Amygdala (tissue), 56 donors: ENCODE data around the gene CLEC2D.
"Not testable (repeated sequence)": the region's sequence is repeated elsewhere in the genome, so short reads cannot be mapped to it uniquely, and the experiment has no call there.

Source experiments
- DNase-seq, 56 donors: peaks; one replicate each; lab custom pipeline; 2025; lab: John Stamatoyannopoulos, UW

The CLEC2D gene, protein sequence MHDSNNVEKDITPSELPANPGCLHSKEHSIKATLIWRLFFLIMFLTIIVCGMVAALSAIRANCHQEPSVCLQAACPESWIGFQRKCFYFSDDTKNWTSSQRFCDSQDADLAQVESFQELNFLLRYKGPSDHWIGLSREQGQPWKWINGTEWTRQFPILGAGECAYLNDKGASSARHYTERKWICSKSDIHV

DNA sequence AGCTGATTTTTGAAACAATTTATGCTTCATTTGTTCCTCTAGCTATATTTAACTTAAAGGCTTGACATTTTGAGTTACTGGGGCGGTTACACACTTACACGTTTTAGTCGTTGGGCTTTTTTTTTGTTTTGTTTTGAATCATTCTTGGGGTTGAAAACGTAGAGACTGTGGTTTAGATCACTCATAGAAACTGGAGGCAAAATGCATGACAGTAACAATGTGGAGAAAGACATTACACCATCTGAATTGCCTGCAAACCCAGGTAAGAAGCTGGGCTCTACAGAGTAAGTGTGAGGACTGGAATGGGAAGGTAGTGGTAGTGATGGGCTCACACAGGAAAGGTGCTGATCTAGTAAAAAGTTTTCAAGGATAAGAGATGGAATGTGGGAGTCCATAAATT, at the start of gene CLEC2D:
Gene CLEC2D (plus strand): TSS at position 180 of the 400 bp plus-strand sequence. CDS start 22 bp downstream, at position 202.
- no peak for DNase-seq

DNA sequence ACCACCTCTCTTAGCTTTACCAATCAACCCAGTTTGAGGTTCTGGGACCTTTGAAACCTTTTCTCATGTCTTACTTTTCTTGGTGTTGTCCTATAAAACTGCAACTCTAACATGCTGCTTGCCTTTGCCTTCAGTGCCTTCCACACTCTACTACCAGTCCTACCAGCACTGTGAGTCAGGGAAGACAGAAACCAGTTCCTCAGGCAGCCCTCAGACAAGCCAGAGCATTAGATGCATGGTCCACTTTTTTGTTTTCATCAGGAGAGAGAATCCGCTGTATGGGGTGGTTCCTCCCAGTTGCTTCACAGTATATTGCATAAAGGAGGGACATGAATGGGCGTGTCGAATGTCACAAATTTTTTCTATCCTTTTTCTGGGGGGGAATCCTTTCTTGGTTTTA, 44.5 kb upstream of the CLEC2D start:
- no peak for DNase-seq

DNA sequence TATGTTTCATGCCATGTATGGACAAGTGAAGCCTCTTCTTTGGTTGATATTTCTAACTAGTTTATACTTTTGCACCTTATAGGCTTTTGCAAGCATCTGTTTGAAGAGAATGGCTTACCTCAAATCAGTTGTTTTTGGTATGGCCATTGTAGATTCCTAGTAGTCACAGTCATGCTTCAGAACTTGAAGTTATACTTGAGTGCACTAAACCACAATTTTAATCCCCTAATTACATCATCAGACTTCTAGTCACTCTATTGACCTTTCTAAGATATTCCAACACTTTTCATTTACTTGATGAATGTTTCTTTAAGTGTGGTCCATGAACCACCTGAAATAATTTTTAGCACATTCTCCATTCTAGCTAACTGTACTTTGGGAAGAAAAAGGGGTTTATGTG, 43.2 kb upstream of the CLEC2D start:
- no peak for DNase-seq

DNA sequence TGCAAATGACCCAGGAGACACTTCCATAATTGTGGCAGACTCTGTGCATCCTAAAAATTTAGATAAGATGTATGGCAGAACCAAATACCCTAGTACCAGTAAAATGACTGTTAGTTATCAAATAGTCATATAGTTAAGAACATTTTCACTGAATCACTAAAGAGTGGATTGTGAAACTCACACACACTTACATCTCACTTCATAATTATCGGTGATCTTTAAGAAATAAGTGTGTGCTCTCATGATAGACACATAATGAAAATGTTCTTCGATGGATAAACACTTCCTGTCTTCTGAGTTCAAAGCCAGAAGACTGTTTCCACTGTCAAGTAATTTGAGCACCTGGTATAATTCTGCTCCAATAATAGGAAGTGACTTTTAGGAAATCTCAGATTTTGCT, 42.7 kb upstream of the CLEC2D start:
- DNase-seq = no peak

DNA sequence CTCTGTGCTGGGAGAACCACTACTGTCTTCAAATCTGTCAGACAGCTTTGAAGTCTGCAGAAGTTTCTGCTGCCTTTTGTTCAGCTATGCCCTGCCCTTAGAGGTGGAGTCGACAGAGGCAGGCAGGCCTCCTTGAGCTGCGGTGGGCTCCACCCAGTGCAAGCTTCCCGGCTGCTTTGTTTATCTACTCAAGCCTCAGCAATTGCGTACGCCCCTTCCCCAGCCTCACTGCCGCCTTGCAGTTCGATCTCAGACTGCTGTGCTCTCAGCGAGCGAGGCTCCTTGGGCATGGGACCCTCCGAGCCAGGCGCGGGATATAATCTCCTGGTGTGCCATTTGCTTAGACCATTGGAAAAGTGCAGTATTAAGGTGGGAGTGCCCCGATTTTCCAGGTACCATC, 36.7 kb upstream of the CLEC2D start:
- no peak for DNase-seq

DNA sequence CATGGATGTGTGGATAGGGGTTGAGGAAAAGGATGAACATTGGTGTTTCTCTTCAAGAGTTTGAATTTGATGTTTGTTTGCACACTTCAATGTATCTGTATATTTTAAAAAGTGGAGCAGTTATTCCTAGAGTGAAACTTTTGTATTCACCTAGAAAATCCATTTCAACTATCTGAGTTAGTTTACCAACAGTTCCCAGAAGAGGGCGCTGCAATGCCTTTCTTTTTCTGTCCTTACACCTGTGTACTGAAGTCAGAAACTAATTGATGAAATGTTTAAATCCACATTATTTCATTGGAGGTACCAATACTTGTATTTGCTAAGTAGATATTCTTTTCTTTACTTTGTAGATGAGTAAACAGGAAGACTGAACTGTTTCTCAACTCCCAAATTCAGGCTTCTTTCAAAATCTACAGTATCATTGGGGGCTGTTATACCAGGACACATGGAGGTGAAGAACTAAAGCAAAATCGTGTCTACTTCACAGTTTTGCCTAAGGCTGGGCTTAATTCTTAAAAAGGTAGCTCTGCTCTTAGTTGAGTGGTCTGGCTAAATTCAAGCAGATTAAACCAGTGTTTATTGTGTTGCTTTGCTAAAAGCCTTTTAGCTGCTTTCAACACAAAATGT, 35.2 kb upstream of the CLEC2D start:
- DNase-seq = peak in 10 of 56 donors; percentile 3 to 68 (median 7)

DNA sequence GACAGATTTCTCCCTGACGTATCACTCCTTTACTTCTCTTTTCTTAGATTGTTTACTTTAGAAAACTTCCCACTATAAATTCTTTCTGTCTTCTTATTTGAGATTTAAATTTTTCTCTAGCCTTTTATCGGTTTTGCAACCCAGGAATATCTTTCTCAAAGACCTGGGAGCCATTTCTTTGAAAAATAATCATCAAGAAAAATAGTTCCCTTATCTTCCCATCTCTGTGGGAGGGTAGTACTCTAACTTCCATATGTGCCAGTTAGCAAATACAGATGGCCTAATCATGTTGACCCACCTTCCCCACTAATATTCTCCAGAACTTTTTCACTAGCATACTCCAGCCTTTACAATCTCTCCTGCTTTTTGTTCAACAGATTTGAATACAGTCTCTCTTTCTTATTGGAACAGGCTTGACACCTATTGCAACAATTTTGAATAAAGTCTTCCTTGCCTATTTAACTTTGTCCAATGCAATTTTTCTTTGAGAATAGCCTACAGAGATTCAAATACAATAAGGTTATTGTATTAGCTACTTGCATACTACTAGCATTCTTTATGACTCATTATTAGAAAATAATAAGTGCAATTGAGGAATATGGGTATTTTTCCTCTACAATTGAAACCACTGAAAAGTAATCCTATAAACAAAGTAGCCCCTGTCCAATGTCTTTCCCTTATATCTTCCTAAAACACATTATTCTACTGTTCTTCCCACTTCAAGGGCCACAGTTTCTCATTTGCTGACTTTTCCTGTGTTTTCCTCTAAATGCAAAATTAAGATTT, 34.4 kb upstream of the CLEC2D start:
- no peak for DNase-seq

DNA sequence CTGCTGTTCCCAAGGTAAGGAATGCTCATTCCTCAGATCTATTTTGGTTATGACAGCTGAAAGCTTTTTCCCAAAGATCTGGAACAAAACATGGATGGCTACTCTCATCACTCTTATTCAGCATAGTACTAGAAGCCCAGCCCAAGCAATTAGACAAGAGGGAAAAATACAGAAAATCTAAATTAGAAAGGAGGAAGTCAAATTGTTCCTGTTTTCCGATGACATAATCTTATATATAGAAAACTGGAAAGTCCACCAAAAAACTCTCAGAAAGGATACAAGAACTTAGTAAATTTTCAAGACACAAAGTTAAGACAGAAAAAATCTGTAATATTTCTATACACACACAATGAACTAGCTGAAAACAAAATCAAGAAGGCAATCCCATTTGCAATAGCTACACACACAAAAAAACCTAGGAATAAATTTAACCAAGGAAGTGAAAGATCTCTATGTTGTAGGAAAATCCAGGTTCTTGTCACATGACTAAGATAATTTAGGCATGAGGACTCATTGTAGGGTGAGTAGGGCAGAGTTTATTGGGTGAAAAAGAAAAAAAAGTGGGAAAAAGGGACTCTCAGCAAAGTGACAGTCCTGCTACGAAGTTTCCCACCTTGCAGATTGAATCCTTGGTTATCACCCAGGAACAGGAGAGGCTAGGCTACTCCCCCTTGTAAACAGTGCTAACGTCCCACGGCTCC, 33.2 kb upstream of the CLEC2D start:
- no peak for DNase-seq

DNA sequence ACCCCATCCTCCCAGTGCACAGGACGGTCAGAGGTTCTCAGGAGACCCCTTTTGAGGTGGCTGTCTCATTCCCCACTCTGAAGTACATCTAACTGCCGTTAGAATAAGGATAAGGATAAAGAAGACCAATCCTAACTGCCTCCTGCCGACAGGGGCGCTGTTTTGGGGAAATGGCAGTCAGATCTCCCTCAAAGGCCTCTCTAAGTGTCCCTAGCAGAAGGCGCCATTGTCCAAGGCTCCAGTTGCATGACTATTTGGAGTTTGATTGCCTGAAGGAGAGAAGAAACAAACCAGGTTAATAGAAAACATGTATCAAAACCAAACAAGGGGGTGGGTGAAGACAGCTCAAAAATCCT, 32.7 kb upstream of the CLEC2D start:
- DNase-seq = no peak

DNA sequence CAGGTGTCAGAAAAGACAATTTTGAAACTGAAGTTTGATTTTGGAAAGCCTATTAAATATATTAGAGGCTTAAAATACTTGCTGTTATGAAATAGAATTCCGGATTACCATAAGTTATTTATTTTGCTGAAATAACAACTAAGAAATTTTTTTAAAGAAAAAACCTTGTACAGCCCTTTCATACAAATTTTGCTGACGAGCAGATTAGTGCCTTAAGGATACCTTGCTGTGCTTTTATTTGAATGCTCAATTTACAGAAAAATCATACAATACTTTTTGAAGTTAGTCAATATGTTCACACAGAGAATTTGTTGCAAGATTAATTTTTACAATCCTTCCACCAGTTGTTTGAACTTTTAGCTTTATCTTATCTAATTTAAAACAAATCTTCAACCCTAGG, 29.5 kb upstream of the CLEC2D start:
- no peak for DNase-seq

DNA sequence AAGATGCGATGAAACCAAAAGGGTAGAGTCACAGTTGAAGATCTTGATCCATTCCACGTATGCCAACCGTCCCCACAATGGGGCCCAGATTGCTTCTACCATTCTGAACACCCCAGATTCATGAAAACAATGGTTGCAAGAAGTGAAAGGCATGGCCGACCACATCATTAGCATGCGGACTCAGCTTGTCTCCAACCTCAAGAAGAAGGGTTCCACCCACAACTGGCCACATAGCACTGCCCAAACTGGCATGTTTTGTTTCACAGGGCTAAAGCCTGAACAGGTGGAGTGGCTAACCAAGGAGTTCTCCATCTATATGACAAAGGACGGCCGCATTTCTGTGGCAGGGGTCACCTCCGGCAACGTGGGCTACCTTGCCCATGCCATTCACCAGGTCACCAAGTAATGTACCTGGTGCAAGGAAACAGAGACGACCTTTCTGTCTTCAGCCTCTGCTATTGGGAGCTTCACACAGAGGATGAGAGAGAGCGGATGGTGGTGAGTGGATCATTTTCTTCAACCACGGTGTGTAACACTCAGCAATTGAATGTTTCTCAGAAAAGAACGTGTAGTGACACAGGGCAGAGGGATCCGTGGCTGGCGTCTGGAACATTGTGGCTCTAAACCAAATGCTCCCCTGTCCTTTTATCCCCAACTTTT, 26.8 kb upstream of the CLEC2D start:
- no peak for DNase-seq

DNA sequence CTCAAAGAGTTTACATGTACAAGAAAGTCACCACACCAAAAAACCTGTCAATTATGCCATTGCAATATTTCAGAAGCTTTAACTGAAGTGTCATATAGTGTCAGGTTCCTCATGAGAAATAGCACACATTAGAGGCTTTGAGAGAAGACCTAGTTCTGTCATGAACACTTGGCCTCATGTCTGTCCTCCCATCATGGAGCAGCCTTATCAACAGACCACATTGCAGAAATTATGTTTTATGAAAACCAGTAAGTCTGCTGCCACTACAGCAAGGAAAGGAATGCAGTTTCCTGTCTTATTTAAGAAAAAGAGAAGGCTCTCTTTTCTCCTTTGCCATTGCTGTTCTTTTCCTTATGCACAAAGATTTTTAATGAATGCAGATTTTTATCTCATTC, 26.2 kb upstream of the CLEC2D start:
- DNase-seq = no peak

DNA sequence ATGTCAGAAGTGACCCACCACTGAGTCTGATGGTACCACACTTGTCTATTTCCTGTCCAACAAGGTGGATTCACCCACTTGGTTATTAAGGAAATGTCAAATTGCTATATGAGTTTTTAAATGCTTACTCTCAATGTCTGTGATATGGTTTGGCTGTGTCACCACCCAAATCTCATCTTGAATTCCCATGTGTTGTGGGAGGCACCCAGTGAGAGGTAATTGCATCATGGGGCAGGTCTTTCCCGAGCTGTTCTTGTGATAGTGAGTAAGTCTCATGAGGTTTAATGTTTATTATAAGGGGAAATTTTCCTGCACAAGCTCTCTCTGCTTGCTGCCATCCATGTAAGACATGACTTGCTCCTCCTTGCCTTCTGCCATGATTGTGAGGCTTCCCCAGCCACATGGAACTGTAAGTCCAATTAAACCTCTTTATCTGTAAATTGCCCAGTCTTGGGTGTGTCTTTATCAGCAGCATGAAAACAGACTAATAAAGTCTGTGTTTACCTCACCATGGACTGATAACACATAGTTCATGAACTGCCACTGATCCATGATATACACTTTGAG, 24.4 kb upstream of the CLEC2D start:
- DNase-seq = not testable (repeated sequence)

DNA sequence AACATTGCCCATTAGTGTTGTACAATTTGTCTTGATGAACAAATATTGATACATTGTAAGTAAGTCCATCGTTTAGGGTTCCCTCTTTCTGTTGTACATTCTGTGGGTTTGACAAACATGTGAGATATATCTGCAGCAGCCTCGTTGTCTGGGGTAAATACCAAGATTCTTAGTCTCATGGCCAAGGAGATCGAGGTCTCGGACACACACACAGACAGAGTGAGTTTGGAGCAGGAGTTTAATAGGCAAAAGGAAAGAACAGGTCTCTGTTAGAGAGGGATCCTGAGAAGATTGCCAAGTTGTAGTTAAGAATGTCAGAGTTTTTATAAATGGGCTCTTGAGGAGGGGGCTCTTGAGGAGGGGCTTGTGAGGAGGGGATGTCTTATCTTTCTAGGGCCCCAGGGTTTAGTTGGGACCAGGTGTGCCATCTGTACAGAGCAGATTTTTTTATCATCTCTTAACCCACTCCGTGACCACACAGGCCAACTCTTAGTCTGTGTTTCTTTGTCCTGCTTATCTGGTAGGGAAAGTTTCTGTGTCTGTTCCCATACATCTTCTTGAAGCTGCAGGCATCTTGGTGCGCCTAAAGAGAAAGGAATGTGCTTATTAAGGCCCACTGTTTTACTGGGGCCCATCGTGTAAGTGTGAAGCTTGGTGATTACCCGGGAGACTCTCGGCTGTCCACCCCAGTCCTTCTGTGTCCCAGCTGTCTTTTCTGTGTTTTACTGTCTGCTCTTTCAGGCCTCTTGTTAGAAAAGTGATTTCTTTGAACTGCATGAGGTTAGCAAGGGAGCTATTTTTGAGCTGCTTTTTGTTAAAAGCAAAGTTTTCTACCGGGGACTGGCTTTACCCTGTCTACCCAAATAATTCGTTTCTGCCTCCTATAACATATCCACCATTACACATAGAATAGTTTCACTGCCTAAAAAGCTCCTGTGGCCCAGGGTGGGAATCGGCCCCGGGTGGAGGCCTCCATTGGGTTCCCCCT, 22.4 kb upstream of the CLEC2D start:
- DNase-seq = no peak

DNA sequence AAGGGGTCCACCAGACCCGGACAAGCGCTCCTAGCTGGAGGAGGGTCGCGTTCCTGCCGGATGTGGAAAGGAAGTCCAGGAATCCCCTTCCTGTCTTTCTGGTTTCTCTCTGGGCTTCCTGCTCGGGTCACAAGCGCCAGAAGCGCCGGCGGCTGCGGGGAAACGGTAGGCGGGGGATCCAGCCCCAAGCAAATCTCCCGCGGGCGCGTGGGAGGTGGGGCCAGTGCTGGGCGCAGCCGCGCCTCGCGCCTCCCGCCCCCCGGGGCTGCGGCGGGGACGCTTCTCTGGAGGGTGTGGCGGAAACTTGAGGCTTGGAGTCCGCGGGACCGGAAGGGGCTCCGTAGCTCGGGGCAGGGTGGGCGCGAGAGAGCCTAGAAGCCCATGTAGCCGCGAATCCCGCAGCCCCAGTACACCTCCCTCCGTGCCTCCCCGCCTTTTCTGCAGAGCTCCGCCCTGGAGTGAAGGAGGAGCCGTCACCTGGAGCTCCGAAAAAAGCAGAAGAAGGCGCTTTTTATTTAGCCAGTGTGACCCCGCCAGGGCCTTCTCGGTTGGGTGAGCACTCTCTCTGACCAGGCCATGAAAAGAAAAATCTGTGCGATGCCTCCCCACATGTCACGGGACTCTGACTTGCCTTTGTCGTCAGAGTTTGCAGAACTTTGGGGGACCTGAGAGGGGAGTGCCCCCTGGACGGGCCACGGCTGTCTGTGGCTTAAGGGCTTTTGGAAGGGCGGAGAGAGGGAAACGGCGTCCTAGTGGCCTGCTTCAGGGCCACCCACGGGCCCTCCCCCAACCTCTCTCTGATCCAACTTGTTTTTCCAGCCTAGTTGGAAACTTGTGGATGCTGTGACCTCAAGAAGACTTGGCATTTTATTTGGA, 21.4 kb upstream of the CLEC2D start:
- DNase-seq = peak in 47 of 56 donors; percentile 10 to 70 (median 40)

DNA sequence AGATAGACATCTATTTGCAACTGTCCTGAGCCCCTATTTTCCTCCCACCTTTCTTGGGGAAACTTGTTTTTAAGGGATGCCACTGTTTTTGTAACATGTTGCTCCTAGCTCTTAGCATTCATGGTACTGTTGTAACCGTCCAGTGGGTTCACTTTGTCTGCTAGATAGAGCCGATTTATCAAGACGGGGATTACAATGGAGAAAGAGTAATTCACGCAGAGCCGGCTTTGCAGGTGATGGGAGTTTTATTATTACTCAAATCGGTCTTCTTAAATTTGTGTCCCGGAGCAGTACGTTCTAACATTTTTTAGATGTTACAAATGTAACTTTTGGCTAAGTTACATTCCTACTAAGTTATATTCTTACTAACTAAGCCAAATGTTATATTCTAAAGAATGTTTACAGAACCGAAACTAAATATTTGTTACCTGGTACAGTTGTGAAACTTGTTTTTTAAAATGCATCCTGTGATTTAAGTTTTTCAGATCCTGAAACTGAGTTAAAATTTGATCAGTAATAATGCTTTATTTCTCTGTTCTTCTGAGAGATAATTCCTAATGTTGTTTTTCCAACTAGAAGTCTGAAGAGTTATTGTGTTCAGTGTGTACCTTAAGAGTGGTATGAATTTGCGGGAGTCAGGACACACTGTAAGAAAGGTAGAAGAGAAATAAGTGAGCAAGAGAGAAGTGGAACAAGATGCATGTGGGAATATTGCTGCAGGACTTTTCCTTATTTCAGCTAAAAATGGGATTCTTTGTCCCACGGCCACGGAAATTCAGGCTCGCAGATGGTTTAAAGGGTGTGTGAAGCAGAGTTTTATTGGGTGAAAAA, 20.6 kb upstream of the CLEC2D start:
- DNase-seq = peak in 1 of 56 donors; percentile 17

DNA sequence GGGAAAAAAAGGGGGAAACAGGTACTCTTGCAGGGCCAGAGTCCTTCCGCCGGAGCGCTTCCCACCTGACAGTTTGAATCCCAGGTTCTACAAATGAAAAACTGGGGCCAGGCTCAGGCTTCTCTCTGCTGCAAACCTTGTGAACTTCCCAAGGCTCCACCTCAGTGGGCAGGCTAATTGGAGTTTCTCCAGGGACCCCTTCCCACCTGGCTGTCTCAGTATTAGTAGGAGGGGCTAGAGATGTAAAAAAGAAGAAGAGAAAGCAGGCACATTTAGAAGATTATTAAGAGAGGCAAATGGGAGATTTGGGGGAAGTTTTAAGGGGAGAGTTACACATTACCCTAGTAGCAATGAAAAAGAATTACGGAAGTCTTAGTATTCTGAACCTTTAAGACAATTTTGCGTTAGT, 20.0 kb upstream of the CLEC2D start:
- DNase-seq = peak in 1 of 56 donors; percentile 15
